Central memory CD8-positive, alpha-beta T cell (primary cell): ENCODE measurements around the gene TMEM131.
"Not testable (repeated sequence)": the region's sequence is repeated elsewhere in the genome, so short reads cannot be mapped to it uniquely, and the experiment has no call there.

Experiments
- ATAC-seq: fragments of 150-1000 bp; cut with Tn5 transposase; replicated peaks from 2 replicates; pipeline ENCODE4 v1.10.0; 2022; ENCODE audit warnings: mild to moderate bottlenecking, moderate FRiP score, moderate number of reproducible peaks; ENCODE audit not compliant: poor library complexity, severe bottlenecking; ENCODE audit errors: extremely low read depth
- DNase-seq, 2 donors: peaks; one replicate each; pipeline ENCODE4 v3.0.0; 2021; ENCODE audit warnings: low spot score in 2 of 2
- H3K27ac Mint-ChIP-seq: one replicate; pipeline ENCODE4 v1.8.0; 2022; ENCODE audit warnings: low read depth, mild to moderate bottlenecking, moderate library complexity, mixed read lengths
- H3K27me3 Mint-ChIP-seq: one replicate; pipeline ENCODE4 v1.8.0; 2022; ENCODE audit warnings: mixed read lengths
- H3K36me3 Mint-ChIP-seq: one replicate; pipeline ENCODE4 v1.8.0; 2022; ENCODE audit warnings: mild to moderate bottlenecking, moderate library complexity, mixed read lengths; ENCODE audit not compliant: insufficient read depth
- H3K4me1 Mint-ChIP-seq: one replicate; pipeline ENCODE4 v1.8.0; 2022; ENCODE audit warnings: mixed read lengths
- H3K4me3 Mint-ChIP-seq: one replicate; pipeline ENCODE4 v1.8.0; 2022; ENCODE audit warnings: mild to moderate bottlenecking, moderate library complexity, mixed read lengths
- H3K9me3 Mint-ChIP-seq: one replicate; pipeline ENCODE4 v1.8.0; 2022; ENCODE audit warnings: mixed read lengths

The TMEM131 gene

DNA sequence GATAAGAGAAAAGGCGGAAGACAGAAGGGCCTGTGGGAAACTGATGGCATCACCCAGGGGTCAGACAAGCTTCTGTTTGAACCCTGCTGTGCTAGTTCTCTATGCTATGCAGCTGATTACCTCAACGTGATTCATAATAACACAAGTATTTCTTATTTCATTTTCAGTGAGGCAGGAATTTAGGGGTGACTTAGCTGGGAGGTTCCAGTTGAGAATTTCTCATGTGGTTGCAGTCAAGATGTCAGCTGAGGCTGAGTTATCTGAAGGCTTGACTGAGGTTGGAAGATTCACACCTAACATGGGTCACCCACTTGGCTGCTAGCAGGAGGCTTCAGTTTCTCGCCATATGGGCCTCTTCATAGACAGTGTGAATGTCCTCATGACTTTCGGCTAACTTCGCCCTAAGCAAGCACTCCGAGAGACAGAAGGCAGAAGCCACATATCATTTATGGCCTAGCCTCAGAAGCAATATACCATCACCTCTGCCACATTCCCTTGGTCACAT is 34.0 kb upstream of the TMEM131 start:
- ATAC-seq: no peak
- no peaks in the 10 kb centered on the region for H3K27me3 Mint-ChIP-seq
- H3K36me3 Mint-ChIP-seq: no peaks in the 10 kb centered on the region
- H3K9me3 Mint-ChIP-seq: no peaks in the 10 kb centered on the region
- H3K4me1 Mint-ChIP-seq: peaks cover 19% of the 10 kb centered on the region
- H3K27ac Mint-ChIP-seq: no peak overlapping the region
- H3K4me3 Mint-ChIP-seq: no peak overlapping the region
- DNase-seq: no peak

DNA sequence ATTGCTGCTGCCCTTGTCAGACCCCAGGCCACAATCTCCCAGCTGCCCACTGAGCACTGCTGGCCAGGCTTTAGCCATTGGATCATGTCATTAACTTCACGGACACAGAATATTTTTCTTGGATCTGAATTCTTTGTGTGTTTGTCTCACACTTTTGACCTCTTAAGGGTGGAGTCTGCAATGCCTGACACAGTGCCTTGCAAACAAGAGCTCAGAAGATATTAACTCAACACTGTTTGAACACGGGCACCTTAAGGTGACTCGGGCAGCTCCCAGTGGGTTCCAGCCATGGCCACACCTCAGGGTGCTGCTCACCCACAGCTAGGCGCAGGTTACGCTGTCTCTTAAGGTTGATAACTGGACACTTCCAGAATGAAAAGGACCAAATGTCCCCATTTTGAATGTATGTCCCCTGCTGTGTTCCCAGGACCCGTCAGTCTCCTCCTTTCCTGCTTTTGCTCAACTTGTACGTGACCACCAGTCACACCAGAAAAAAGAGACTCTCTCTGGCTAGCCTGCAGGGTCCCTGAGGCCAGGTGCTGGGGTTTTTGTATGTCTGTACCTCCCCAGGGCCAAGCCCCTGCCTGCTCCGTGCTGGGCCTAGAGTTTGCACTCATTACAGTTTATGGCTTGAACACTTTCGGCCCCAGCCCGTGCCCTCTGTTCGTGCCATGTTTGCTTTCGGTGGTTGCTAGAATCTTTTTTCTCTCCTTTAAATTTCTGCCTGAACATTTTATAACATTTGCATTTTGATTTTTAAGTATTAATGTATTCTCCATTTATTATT is 33.4 kb upstream of the TMEM131 start:
- DNase-seq (no peak), ATAC-seq (no peak)
- no peaks in the 10 kb centered on the region for H3K27me3 Mint-ChIP-seq
- H3K4me1 Mint-ChIP-seq: peaks cover 19% of the 10 kb centered on the region
- H3K4me3 Mint-ChIP-seq: no peak overlapping the region
- H3K36me3 Mint-ChIP-seq: no peaks in the 10 kb centered on the region
- H3K9me3 Mint-ChIP-seq: no peaks in the 10 kb centered on the region
- no peak overlapping the region for H3K27ac Mint-ChIP-seq

GRCh38 chr2:98028101-98028561 is 32.4 kb upstream of the TMEM131 start:
- no peak for ATAC-seq
- DNase-seq: no peak
- H3K27ac Mint-ChIP-seq: no peak overlapping the region
- no peaks in the 10 kb centered on the region for H3K9me3 Mint-ChIP-seq
- no peak overlapping the region for H3K4me3 Mint-ChIP-seq
- H3K4me1 Mint-ChIP-seq: peaks cover 19% of the 10 kb centered on the region
- no peaks in the 10 kb centered on the region for H3K36me3 Mint-ChIP-seq
- H3K27me3 Mint-ChIP-seq: no peaks in the 10 kb centered on the region

DNA sequence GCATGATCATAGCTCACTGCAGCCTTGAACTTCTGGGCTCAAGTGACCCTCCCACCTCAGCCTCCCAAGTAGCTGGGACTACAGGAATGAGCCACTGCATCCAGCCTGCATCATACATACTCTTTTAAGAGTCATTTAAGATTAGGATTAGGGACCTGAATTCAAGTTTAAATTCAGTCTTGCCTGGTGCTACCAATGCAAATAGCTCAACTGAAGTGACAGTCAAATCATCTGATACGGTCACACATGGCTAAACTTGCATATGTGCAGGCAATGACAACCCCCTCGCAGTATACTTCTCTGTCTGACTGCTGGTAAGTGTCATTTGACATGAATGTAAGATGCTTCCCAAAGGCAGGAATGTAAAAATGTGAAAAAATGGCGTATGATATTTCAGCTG is 31.8 kb upstream of the TMEM131 start:
- Mint-ChIP-seq H3K4me3 (peak overlapping the region; percentile 31), H3K36me3 (no peaks in the 10 kb centered on the region), H3K27ac (peak overlapping the region; percentile 55), H3K4me1 (peaks cover 19% of the 10 kb centered on the region), H3K27me3 (no peaks in the 10 kb centered on the region), H3K9me3 (no peaks in the 10 kb centered on the region)
- no peak for DNase-seq
- ATAC-seq: peak; percentile 43

DNA sequence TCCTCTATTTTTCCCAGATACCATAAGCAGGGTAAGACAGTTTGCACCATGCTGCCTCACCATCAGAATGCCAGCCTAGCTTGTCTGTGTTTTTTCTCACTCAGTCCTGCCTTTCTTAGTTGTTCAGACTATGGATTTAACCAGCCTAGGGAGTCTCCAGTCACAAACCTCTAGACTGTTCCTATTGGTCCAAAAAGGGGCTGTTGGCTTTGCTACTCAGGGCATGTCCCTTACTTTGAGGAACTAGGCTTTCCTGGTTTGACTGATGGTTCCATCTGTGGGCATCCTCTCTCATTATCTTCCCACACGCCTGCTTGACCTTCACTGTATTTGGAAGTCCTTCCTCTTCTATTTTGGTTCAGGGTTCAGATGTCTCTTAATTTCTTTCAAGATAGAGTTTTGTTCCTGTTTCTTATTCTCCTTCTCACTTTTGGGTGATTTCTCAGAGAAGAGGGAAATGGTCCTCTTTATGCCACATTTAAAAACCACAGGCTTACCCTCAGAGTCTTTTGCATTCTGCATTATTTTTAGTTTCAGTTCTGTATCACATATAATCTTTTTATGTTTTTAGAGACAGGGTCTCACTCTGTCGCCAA is 31.3 kb upstream of the TMEM131 start:
- H3K4me3 Mint-ChIP-seq: peak overlapping the region; percentile 31

DNA sequence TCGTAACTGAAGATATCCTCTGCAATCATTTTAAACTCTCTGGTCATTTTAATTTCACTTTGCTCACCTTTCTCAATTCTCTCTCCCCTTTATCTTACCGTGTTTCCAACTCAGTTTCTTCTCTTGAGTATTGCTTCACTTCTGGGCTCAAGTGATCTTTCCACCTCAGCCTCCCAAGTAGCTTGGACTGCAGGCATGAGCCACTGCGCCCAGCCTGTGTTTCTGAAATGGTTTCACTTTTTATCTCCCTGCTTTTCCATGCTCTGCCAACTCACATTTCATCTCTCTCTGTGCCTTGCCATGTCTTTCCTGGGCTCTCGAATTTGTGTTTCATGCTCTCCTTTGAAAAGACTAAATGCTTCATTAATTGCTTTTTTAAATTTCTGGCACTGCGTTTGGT is 30.5 kb upstream of the TMEM131 start:
- DNase-seq (no peak), ATAC-seq (no peak)
- Mint-ChIP-seq H3K27me3 (peaks cover 6% of the 10 kb centered on the region), H3K27ac (no peak overlapping the region), H3K4me3 (peak overlapping the region; percentile 51), H3K36me3 (no peaks in the 10 kb centered on the region), H3K9me3 (no peaks in the 10 kb centered on the region), H3K4me1 (peaks cover 19% of the 10 kb centered on the region)

More for the DNA sequence above, 31.3 kb upstream of the TMEM131 start:
- ATAC-seq (peak; percentile 52), DNase-seq (no peak)
- peak overlapping the region; percentile 55 for H3K27ac Mint-ChIP-seq
- no peaks in the 10 kb centered on the region for H3K27me3 Mint-ChIP-seq
- no peaks in the 10 kb centered on the region for H3K9me3 Mint-ChIP-seq
- no peaks in the 10 kb centered on the region for H3K36me3 Mint-ChIP-seq
- peaks cover 19% of the 10 kb centered on the region for H3K4me1 Mint-ChIP-seq

- no peak overlapping the region for H3K4me3 Mint-ChIP-seq
- H3K9me3 Mint-ChIP-seq: no peaks in the 10 kb centered on the region
- H3K27ac Mint-ChIP-seq: no peak overlapping the region
- DNase-seq: no peak
- peaks cover 3% of the 10 kb centered on the region for H3K36me3 Mint-ChIP-seq
- peaks cover 19% of the 10 kb centered on the region for H3K4me1 Mint-ChIP-seq
- peaks cover 13% of the 10 kb centered on the region for H3K27me3 Mint-ChIP-seq
- no peak for ATAC-seq
Observed at GRCh38 chr2:98025481-98026037, 29.8 kb upstream of the TMEM131 start.

DNA sequence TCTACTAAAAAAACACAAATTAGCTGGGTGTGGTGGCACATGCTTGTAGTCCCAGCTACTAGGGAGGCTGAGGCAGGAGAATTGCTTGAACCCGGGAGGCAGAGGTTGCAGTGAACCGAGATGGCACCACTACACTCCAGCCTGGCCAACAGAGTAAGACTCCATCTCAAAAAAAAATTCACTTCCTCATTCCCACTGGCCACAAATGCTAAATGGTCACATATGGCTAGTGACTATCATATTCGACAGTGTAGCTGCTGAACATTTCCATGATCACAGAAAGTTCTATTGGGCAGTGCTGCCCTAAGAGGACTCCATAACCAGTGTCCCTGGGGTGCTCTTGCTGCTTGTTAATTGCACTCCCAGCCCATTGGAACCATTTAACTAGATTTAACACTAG is 26.3 kb upstream of the TMEM131 start:
- not testable (repeated sequence) for H3K27ac Mint-ChIP-seq, ATAC-seq, H3K4me3 Mint-ChIP-seq, H3K9me3 Mint-ChIP-seq, H3K36me3 Mint-ChIP-seq, DNase-seq
- H3K27me3 Mint-ChIP-seq: peaks cover 14% of the 10 kb centered on the region
- H3K4me1 Mint-ChIP-seq: peaks cover 11% of the 10 kb centered on the region

- Mint-ChIP-seq H3K4me3 (no peak overlapping the region), H3K27me3 (peaks cover 23% of the 10 kb centered on the region), H3K27ac (no peak overlapping the region), H3K36me3 (peaks cover 3% of the 10 kb centered on the region), H3K4me1 (peaks cover 2% of the 10 kb centered on the region), H3K9me3 (no peaks in the 10 kb centered on the region)
- no peak for ATAC-seq
- no peak for DNase-seq
Observed at GRCh38 chr2:98020992-98021713, 25.4 kb upstream of the TMEM131 start.

GRCh38 chr2:98020516-98020915 is 24.8 kb upstream of the TMEM131 start:
- DNase-seq: no peak
- peaks cover 27% of the 10 kb centered on the region for H3K27me3 Mint-ChIP-seq
- no peaks in the 10 kb centered on the region for H3K9me3 Mint-ChIP-seq
- no peak for ATAC-seq
- H3K4me3 Mint-ChIP-seq: no peak overlapping the region
- H3K27ac Mint-ChIP-seq: no peak overlapping the region
- H3K4me1 Mint-ChIP-seq: no peaks in the 10 kb centered on the region
- H3K36me3 Mint-ChIP-seq: peaks cover 3% of the 10 kb centered on the region

DNA sequence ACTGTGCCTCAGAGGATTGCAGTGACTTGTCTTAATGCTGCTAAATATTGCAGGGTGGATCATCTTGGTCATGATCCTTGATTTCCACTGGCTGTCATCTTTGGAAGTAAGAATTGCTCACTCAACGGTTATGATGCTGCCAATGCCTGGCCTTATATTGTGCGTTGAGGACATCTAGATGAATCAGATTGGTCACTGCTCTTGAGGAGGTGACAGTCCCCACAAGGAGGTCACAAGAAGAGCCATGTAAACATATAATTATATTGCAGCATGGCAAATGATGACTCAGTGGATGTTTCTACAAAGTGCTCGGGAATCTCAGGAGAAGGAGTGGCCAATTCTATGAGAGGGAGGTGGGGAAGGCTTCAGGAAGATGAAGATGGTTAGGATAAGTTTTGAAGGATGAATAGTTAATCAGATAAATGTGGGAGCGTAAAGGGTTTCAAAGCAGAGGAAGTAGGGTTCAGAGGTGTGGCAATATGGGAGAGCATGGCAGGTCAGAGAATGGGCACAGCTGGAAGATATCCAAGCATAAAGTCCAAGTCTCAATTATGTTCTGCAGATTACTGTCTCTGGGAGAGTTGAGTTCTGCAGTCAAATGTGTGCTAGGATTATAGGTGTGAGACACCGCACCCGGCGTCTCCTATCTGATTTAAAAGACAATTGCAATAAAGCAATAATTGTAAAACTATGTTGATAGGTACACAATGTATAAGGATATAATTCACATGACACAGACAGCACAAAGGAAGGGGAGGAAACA is 21.3 kb upstream of the TMEM131 start:
- no peak overlapping the region for H3K4me3 Mint-ChIP-seq
- H3K36me3 Mint-ChIP-seq: peaks cover 3% of the 10 kb centered on the region
- no peak overlapping the region for H3K27ac Mint-ChIP-seq
- H3K4me1 Mint-ChIP-seq: no peaks in the 10 kb centered on the region
- ATAC-seq: no peak
- peaks cover 27% of the 10 kb centered on the region for H3K27me3 Mint-ChIP-seq
- H3K9me3 Mint-ChIP-seq: no peaks in the 10 kb centered on the region
- DNase-seq: no peak

GRCh38 chr2:98015671-98016070 is 19.9 kb upstream of the TMEM131 start:
- Mint-ChIP-seq H3K9me3 (no peaks in the 10 kb centered on the region), H3K4me1 (no peaks in the 10 kb centered on the region), H3K27ac (no peak overlapping the region), H3K4me3 (no peak overlapping the region), H3K36me3 (no peaks in the 10 kb centered on the region), H3K27me3 (peaks cover 14% of the 10 kb centered on the region)
- DNase-seq (no peak), ATAC-seq (no peak)
